HepG2 (cell line): Measurements from ENCODE around the gene KCNQ1OT1.

Experiments
- CCAR2 ChIP-seq: fragments of 200-400 bp; formaldehyde crosslinking; optimal IDR thresholded peaks from 2 replicates; pipeline ENCODE3; 2018; ENCODE audit warnings: low read depth, mild to moderate bottlenecking, low read length, moderate library complexity
- RFX1 ChIP-seq: fragments of 450-650 bp; IDR thresholded peaks from 2 replicates; pipeline ENCODE4 v1.6.1; 2017
- SUZ12 ChIP-seq: fragments of 150-350 bp; IDR thresholded peaks from 2 replicates; pipeline ENCODE4 v1.6.1; 2014; ENCODE audit warnings: low read depth, low read length
- TCF7L2 ChIP-seq: IDR thresholded peaks from 2 replicates; pipeline ENCODE4 v1.6.1; 2011; ENCODE audit warnings: mild to moderate bottlenecking, low read depth, low read length, moderate library complexity
- TEAD2 ChIP-seq: sonication (generic); formaldehyde crosslinking; IDR thresholded peaks from 2 replicates; pipeline ENCODE4 v1.9.0; 2021; ENCODE audit warnings: missing genetic modification reagents
- ZNF777 ChIP-seq: sonication (generic); formaldehyde crosslinking; IDR thresholded peaks from 2 replicates; pipeline ENCODE4 v1.4.0; 2020; ENCODE audit warnings: missing genetic modification reagents
- TF ChIP-seq, protein P1 (sequence below): sonication (generic); formaldehyde crosslinking; IDR thresholded peaks from 2 replicates; pipeline ENCODE4 v1.4.0; 2020; ENCODE audit warnings: missing genetic modification reagents, borderline replicate concordance
- TF ChIP-seq, protein P2 (sequence below): sonication (generic); formaldehyde crosslinking; IDR thresholded peaks from 2 replicates; pipeline ENCODE4 v1.5.0; 2020; ENCODE audit warnings: mild to moderate bottlenecking, missing genetic modification reagents, moderate library complexity

GRCh38 chr11:2679011-2679676 lies 20.6 kb downstream of the KCNQ1OT1 start:
- TF ChIP-seq ZNF777 (no peak), CCAR2 (no peak), TCF7L2 (no peak), RFX1 (no peak), SUZ12 (no peak), TEAD2 (CRISPR knock-in tag) (no peak)
- TF ChIP-seq, protein P1, sequence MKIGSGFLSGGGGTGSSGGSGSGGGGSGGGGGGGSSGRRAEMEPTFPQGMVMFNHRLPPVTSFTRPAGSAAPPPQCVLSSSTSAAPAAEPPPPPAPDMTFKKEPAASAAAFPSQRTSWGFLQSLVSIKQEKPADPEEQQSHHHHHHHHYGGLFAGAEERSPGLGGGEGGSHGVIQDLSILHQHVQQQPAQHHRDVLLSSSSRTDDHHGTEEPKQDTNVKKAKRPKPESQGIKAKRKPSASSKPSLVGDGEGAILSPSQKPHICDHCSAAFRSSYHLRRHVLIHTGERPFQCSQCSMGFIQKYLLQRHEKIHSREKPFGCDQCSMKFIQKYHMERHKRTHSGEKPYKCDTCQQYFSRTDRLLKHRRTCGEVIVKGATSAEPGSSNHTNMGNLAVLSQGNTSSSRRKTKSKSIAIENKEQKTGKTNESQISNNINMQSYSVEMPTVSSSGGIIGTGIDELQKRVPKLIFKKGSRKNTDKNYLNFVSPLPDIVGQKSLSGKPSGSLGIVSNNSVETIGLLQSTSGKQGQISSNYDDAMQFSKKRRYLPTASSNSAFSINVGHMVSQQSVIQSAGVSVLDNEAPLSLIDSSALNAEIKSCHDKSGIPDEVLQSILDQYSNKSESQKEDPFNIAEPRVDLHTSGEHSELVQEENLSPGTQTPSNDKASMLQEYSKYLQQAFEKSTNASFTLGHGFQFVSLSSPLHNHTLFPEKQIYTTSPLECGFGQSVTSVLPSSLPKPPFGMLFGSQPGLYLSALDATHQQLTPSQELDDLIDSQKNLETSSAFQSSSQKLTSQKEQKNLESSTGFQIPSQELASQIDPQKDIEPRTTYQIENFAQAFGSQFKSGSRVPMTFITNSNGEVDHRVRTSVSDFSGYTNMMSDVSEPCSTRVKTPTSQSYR (CRISPR knock-in tag): no peak
- TF ChIP-seq, protein P2, sequence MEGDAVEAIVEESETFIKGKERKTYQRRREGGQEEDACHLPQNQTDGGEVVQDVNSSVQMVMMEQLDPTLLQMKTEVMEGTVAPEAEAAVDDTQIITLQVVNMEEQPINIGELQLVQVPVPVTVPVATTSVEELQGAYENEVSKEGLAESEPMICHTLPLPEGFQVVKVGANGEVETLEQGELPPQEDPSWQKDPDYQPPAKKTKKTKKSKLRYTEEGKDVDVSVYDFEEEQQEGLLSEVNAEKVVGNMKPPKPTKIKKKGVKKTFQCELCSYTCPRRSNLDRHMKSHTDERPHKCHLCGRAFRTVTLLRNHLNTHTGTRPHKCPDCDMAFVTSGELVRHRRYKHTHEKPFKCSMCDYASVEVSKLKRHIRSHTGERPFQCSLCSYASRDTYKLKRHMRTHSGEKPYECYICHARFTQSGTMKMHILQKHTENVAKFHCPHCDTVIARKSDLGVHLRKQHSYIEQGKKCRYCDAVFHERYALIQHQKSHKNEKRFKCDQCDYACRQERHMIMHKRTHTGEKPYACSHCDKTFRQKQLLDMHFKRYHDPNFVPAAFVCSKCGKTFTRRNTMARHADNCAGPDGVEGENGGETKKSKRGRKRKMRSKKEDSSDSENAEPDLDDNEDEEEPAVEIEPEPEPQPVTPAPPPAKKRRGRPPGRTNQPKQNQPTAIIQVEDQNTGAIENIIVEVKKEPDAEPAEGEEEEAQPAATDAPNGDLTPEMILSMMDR (CRISPR knock-in tag): no peak
